Measurements from ENCODE around the gene RXRB.
"Not testable (repeated sequence)": the region's sequence is repeated elsewhere in the genome, so short reads cannot be mapped to it uniquely, and the experiment has no call there.

The RXRB gene

GRCh38 chr6:33161354-33162331, 38.8 kb downstream of the RXRB start:
- peak; percentile 77 for DNase-seq (ENCODE audit: low spot score)

DNA sequence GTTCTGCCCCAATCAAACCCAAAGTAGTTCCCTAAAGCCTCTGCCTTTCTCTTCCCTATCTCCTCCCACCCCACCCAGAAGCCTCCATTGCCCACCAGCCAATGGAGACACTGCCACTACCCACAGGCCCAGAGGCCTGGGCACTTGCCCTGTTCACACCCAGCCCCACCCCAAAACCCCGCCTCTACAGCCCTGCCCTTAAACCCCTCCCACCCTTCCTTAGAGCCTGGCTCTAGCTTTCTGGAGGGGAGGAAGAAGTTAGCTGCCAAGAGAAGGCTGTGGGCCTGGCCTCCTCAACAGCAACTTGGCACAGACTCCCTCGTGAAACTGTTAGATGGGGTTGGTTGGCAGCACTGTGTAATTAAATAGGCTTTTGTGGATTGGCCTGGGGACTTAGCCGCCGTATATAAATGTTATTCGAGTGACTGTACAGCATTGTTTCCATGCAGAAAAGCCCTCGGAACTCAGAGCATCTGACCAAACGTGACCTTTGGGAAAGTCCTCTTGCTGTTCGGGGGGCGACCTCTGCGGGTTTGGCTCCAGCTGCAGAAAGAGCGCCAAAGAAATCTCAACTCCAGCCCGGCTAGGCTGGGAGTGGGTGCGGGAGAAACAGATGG, 39.6 kb downstream of the RXRB start:
- peak; percentile 75 for DNase-seq (ENCODE audit: low spot score)

DNA sequence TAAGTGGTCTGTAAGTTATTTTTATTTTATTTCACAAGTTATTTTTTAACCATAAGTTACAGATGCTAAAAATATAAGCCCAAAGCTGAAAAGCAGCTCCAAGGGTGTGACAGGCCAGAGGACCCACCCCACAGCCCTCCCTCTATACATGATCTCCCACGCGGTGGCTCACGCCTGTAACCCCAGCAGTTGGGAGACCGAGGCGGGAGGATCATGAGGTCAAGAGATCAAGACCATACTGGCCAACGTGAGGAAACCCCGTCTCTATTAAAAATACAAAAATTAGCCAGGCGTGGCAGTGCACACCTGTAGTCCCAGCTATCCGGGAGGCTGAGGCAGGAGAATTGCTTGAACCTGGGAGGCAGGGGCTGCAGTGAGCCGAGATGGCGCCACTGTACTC, 40.4 kb downstream of the RXRB start:
- no peak for DNase-seq (ENCODE audit: low spot score)

DNA sequence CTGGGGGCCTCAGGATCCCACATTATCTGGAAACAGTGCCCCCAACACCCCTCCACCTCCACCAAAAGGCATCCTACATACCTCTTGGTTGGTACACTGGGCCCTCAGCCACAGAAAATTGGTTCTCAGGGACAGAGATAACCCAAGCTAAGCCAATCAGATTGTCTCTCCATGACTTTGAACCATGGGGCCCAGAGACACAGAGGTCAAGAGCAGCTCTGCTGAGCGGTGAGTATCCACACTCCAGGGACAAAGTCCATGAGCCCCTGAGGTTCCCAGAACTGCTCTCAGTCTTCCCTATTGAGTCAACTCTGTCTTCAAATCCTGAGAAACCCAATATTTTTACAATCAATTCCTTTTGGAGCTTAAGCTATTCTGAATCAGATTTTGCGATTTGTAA, 43.5 kb downstream of the RXRB start:
- no peak for DNase-seq (ENCODE audit: low spot score)

GRCh38 chr6:33156561-33156960, 43.9 kb downstream of the RXRB start:
- no peak for DNase-seq (ENCODE audit: low spot score)

- DNase-seq (ENCODE audit: low spot score) = no peak
Observed at GRCh38 chr6:33154349-33154748, 46.1 kb downstream of the RXRB start.

GRCh38 chr6:33151050-33151449, 49.4 kb downstream of the RXRB start:
- no peak for DNase-seq (ENCODE audit: low spot score)

DNA sequence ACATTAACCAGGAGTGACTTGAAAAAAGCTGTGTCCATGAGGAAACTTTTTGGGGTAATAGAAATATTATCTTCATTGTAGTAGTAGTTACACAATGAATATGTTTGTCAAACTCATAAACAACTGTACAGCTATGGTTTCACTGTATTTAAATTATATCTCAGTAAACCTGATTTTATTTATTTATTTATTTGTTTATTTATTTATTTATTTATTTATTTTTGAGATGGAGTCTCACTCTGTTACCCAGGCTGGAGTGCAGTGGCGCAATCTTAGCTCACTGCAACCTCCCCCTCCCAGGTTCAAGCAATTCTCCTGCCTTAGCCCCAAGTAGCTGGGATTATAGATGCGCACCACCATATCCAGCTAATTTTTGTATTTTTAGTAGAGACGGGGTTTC, 49.9 kb downstream of the RXRB start:
- DNase-seq (ENCODE audit: low spot score) = not testable (repeated sequence)

- DNase-seq (ENCODE audit: low spot score) = peak; percentile 24
Observed at GRCh38 chr6:33147807-33148666, 52.4 kb downstream of the RXRB start.

GRCh38 chr6:33144373-33144772, 56.1 kb downstream of the RXRB start:
- no peak for DNase-seq (ENCODE audit: low spot score)

Measured in hematopoietic multipotent progenitor cell treated with erythropoietin and hydrocortisone succinate and interleukin-3 and kit ligand, for 15 days (in vitro differentiated cells).